HG02852 (cell line): ENCODE results near the gene IMP3.
"Not testable (repeated sequence)": the region's sequence is repeated elsewhere in the genome, so short reads cannot be mapped to it uniquely, and the experiment has no call there.

Experiments used
- ATAC-seq: cut with Tn5 transposase; IDR thresholded peaks from one replicate; pipeline ENCODE4 v1.9.1; 2021; ENCODE audit warnings: mild to moderate bottlenecking, moderate library complexity; ENCODE audit not compliant: unreplicated experiment

Gene IMP3

DNA sequence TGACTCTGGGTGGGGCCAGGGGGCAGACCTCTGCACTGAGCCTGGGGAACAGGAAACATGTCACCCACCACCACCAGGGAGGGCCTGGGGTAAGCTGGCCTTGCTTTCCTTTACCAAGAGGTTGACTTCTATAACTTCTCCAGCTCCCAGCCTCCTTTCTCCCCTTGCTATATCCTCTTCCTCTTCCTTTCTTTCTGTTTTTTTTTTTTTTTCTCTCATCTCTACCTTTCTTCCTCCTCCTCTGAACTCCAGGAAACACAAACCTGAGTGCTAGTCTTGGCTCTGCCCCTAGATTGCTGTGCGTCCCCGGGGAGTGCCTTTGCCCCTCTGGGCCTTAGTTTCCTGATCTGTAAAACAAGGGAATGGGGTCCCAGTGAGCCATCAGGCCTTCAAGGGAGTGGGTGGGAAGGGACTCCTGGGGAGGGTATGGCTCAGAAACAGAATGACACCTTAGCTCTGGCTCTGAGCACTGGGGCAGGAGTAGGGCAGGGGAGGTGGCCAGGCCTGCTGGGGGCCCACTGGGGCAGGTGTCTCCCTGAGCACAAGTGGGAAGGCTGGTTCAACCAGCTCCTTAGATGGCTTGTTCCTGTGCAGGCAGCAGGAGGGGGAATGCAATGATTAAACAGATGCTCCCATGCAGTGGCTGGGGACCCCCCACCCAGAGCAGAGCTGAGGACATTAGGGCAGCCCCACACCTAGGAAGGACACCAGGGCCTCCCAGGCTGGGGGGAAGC is 12.0 kb upstream of the IMP3 start:
- ATAC-seq: no peak

DNA sequence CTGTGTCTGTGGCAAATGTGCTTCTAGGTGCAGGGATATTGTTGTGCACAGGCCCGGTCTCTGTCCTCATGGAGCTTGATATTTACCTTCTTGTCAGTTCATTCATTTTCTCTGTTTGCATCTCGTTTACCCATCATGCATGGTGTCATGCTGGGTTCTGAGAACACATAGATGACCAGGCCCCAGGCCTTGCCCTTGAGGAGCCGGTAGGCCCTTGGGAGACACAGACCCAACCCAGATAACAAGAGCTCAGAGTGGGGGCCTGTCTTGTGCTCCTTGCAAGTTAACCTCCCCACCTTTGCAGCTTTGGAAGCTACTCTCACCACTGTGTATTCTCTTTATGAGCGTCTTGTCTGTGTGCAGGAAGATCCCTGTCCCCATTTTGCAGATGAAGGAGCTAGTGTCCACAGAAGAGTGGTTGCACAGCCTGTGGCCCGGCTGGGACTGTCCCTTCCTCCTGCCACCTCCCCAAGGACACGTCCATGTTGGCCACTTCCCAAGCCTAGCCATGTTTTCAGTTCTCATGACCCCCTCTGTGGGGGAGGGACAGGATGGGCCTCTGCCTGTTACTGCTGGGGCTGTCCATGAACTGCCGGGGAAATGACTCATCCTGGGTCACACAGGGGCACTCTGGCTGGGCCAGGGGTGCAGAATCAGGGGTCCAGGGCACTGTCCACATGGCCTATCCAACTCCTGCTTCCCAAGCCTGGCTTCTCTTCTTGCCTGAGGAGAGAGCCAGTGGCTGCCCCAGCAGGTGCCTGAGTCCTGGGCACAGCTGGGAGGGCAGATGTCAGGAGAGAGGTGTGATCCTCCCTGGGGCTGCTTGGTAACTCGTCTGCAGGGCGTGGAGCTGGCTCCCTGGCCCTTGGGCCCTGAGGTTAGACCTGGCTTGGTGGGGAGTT is 11.1 kb upstream of the IMP3 start:
- no peak for ATAC-seq

DNA sequence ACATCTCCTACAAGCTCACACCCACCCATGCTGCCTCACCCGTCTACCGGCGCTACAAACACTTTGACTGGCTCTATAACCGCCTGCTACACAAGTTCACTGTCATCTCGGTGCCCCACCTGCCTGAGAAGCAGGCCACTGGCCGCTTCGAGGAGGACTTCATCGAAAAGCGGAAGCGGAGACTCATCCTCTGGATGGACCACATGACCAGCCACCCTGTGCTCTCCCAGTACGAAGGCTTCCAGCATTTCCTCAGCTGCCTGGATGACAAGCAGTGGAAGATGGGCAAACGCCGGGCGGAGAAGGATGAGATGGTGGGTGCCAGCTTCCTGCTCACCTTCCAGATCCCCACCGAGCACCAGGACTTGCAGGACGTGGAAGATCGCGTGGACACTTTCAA is 9.8 kb upstream of the IMP3 start:
- ATAC-seq: no peak

- ATAC-seq: no peak
Measured at GRCh38 chr15:75649045-75649761, 9.2 kb upstream of the IMP3 start.

- no peak for ATAC-seq
Measured at GRCh38 chr15:75648156-75649000, 8.4 kb upstream of the IMP3 start.

DNA sequence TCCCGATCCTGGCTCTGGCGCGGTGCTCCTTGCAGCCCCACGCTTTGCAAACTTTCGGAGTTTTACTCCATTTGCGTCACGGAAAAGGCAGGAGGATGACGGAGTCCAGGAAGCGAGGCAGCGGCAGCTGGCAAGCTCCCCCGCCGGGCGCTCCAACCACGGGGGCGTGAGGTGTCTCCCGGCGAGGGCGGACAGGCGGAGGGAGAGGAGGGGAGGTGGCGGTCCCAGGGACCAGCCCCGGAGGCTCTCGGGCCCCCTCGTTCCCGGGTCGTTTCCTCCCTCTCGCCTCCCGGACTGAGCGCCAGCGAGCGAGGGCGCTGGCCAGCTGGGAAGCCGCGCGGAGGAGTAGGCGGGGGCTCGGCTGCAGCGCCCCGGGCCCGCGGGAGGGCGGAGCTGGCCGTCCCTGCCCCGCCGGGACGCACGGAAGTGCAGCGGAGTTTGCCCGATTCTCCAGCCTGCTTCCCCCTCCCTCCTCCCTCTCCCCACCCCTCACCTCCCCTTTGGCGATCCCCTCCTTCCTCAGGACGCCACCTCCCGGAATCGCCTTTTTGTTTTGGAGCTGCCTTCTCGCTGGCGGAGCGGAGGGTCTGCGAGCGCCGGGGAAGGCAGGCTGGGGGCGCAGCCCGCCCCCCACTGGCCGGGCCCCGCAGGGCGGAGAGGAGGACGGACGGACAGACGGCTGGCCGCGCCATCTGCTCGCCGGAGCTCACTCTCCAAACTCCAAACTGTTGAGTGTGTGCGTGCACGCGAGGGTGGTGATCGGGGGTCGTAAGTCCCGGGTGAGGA is 7.5 kb upstream of the IMP3 start, which contains the start of gene SNX33:
Gene SNX33 (plus strand): TSS at position 543 of the 786 bp plus-strand sequence. CDS start 1,191 bp downstream, outside the sequence.
- no peak for ATAC-seq

DNA sequence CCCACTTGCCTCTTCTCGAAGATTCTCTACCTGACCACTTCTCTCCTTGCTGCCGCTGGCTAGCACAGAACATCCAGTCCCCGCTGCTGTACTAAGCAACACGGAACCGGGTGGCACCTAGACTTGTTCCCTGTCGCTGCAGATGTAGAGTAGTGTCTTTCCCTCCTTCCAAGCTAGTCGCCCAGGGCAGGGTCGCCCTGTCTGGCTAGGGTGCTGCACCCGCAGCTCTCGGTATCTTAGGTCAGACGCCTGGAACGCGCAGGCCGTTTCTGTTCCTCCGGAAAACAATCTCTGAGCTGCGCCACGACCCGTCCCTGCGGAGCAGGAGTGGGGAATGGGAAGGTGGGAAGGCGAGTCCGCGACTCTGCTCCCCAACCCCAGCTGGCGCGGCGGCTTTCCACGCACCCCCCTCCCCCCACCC is 6.9 kb upstream of the IMP3 start:
- no peak for ATAC-seq

GRCh38 chr15:75646112-75646943 is 6.3 kb upstream of the IMP3 start:
- no peak for ATAC-seq

GRCh38 chr15:75644376-75644775 is 4.4 kb upstream of the IMP3 start:
- ATAC-seq: no peak

- no peak for ATAC-seq
Measured at GRCh38 chr15:75641603-75642002, 1.6 kb upstream of the IMP3 start.

- no peak for ATAC-seq
Measured at GRCh38 chr15:75641179-75641503, 1.1 kb upstream of the IMP3 start.

DNA sequence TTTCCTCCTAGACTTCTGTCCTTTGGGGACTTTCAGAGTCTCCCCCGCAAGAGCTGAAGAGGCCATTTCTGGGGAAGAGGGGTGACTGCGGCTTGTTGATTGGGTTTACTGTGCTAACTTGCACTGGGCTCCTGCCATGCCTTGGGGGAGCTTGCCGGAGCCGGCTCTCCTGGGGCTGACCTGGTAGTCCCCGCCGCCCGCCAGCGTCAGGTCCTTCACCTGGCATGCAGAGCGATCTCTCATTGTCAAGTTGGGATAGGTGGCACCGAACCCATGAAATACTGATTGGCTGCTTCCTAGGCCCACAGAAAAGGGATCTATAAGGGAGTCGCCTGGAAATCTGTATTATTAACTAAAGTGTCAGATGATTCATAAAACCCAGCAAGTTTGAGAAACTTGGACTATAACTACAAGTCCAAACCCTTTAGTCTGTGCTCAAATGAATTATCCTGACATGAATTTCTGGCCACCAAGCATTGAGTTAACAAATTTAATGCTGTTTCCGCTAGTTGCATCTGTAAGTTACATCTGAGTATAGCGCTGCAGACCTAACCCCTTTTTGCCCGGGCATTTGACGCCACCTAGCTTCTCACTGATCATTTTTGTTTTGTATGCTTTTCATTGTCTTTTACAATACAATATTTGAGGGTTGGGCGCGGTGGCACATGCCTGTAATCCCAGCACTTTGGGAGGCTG is 607 bp upstream of the IMP3 start:
- ATAC-seq: peak; percentile 19

DNA sequence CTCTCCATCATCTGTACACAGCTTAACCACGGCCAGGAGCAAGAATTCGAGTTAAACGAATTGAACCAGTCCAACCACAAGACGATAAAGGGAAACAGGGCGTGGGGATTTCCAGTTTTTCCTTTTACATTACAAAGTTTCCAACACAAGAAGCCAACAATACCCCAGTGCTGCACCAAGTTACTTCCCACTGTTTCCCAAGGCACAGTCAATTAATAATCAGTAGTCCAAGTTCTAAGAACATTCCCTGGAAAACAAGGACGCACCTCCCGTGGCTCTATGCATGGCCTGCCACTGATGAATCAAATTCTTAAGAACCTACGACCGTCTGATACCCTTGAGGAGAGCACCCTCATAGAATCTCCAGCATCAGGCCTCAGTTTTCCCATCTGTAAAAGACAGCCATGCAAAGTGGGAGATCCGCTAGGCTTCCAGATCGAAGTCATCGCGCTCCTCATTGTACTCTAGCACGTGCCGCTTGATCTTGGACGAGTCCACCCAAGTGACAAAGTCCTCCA is 774 bp downstream of the IMP3 start:
- ATAC-seq: no peak

DNA sequence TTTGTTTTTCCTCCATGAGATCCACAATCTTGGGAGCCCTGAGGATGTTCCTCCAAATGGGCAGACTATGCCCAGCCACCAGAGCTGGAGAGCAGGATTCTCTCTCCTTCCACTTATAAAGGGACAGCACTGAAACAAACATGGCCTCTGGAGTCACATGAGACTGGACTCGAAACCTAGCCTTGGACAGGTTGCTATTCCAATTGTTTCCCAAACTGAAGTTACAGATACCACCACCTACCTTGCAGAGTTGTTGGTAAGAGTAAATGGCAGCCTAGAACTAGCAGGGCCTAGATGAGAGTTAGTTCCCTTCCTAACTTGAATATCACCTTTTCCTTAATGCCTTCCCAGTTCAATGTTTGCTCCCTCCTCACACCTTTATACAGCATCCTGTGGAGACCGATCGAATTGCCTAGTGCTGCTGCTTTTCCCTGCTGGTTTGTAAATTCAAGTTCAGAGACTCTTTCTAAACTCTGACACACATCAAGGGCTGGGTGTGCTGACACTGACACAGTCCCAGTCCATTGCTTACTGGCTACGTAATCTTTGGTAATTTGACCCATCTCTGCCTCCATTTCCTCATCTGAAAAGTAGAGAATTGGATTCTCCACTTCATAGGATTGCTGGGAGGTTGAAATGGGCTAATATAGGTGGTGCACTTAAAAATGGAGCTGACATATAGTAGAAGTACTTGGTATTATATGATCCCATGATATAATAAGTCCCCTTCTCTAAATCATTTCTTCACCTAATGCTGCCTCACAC is 2.6 kb downstream of the IMP3 start:
- no peak for ATAC-seq

- ATAC-seq: no peak
Measured at GRCh38 chr15:75636026-75636425, 4.0 kb downstream of the IMP3 start.

DNA sequence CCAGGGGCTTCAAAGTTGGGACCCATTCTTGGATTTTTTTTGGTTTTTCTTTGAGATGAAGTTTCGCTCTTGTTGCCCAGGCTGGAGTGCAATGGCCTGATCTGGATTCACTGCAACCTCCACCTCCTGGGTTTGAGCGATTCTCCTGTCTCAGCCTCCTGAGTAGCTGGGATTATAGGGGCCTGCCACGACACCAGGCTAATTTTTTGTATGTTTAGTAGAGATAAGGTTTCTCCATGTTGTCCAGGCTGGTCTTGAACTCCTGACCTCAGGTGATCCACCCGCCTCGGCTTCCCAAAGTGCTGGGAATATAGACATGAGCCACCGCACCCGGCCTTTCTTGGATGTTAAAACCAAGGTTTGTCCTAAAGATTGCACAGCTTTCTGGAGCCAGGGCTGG is 6.1 kb downstream of the IMP3 start:
- not testable (repeated sequence) for ATAC-seq

- ATAC-seq: no peak
Measured at GRCh38 chr15:75631935-75632334, 8.1 kb downstream of the IMP3 start.
